Brain microvascular endothelial cell (primary cell): Measurements from ENCODE around the gene SNAI1.
A peak's percentile ranks its signal among the peaks of the same experiment; 100 is the strongest.

Experiments used
- DNase-seq: peaks from one replicate; pipeline ENCODE4 v3.0.0-alpha.2; 2020
- H3K27ac ChIP-seq: fragments of 250-450 bp; sonication (Bioruptor Pico); 2 replicates; pipeline ENCODE4 v1.5.1; 2020; ENCODE audit warnings: mild to moderate bottlenecking, moderate library complexity
- H3K27me3 ChIP-seq: fragments of 250-450 bp; sonication (Bioruptor Pico); replicated peaks from 2 replicates; pipeline ENCODE4 v1.5.1; 2020; ENCODE audit warnings: mild to moderate bottlenecking
- H3K36me3 ChIP-seq: fragments of 250-450 bp; sonication (Bioruptor Pico); replicated peaks from 2 replicates; pipeline ENCODE4 v1.5.1; 2020; ENCODE audit warnings: mild to moderate bottlenecking
- H3K4me3 ChIP-seq: 2 replicates; pipeline ENCODE4 v1.5.1; 2011; ENCODE audit warnings: low read depth, mild to moderate bottlenecking, control low read depth, low read length, moderate library complexity
- in situ Hi-C: cut with HindIII; loops from 2 replicates; pipeline ENCODE4 v1.10.0; 2017; ENCODE audit warnings: low sequenced_read_pairs, low pct_ligation_motif_present
- TF ChIP-seq, protein P1 (sequence below): IDR thresholded peaks from 2 replicates; pipeline ENCODE4 v1.5.1; 2011; ENCODE audit warnings: low read depth, mild to moderate bottlenecking, moderate library complexity, low read length, control low read depth, inconsistent platforms; ENCODE audit errors: missing control alignments

Gene SNAI1

DNA sequence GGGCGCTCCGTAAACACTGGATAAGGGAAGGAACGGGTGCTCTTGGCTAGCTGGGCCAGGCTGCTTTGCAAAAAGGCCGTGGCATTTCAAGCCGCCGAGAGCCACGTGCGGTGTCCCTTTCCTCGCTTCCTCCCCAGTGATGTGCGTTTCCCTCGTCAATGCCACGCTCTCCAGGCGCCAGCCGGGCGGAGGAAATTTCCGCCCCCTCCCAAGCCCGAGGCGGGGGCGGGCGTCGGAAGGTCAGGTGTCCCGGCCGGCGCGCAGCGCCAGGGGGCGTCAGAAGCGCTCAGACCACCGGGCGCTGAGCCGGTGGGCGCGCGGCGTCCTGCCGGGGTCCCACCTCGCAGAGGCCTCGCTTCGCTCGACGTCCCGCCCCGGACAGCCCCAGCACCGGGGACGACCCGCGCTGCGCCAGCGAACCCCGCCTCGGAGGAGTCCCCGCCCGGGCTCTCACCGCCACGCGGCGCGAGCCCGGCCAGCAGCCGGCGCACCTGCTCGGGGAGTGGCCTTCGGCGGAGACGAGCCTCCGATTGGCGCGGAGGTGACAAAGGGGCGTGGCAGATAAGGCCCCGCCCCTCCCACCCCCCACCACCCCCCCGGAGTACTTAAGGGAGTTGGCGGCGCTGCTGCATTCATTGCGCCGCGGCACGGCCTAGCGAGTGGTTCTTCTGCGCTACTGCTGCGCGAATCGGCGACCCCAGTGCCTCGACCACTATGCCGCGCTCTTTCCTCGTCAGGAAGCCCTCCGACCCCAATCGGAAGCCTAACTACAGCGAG, at the start of gene SNAI1:
SNAI1 (plus strand) TSS at position 635 of the 777 bp plus-strand sequence; CDS start at position 715, 80 bp downstream.
- in situ Hi-C loops = no loop called here
- Histone ChIP-seq H3K36me3 (peaks cover 11% of the 10 kb centered on the region), H3K4me3 (peak within 1 kb of the TSS; percentile 97), H3K27me3 (no peaks in the 10 kb centered on the region), H3K27ac (peak within 1 kb of the TSS; percentile 18)
- TF ChIP-seq, protein P1, sequence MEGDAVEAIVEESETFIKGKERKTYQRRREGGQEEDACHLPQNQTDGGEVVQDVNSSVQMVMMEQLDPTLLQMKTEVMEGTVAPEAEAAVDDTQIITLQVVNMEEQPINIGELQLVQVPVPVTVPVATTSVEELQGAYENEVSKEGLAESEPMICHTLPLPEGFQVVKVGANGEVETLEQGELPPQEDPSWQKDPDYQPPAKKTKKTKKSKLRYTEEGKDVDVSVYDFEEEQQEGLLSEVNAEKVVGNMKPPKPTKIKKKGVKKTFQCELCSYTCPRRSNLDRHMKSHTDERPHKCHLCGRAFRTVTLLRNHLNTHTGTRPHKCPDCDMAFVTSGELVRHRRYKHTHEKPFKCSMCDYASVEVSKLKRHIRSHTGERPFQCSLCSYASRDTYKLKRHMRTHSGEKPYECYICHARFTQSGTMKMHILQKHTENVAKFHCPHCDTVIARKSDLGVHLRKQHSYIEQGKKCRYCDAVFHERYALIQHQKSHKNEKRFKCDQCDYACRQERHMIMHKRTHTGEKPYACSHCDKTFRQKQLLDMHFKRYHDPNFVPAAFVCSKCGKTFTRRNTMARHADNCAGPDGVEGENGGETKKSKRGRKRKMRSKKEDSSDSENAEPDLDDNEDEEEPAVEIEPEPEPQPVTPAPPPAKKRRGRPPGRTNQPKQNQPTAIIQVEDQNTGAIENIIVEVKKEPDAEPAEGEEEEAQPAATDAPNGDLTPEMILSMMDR = peak; percentile 47
- peak; percentile 61 for DNase-seq

GRCh38 chr20:49935746-49936152, 47.0 kb upstream of the SNAI1 start:
- peak overlapping the region; percentile 12 for H3K27ac ChIP-seq
- TF ChIP-seq, protein P1 = no peak
- peak overlapping the region; percentile 92 for H3K4me3 ChIP-seq
- no peaks in the 10 kb centered on the region for H3K27me3 ChIP-seq
- H3K36me3 ChIP-seq = no peaks in the 10 kb centered on the region
- no peak for DNase-seq
- in situ Hi-C loops = no loop called here

GRCh38 chr20:49936153-49937026, 46.4 kb upstream of the SNAI1 start, which contains the start of gene RNF114:
TSS of gene RNF114 (plus strand) at chr20:49936397. CDS start at chr20:49936413, 16 bp downstream.
- H3K27ac ChIP-seq = peak within 1 kb of the TSS; percentile 62
- peaks cover 3% of the 10 kb centered on the region for H3K36me3 ChIP-seq
- TF ChIP-seq, protein P1 = no peak
- DNase-seq = peak; percentile 76
- in situ Hi-C loops = no loop called here
- peak within 1 kb of the TSS; percentile 92 for H3K4me3 ChIP-seq
- H3K27me3 ChIP-seq = no peaks in the 10 kb centered on the region

- TF ChIP-seq, protein P1 = no peak
- H3K27me3 ChIP-seq = no peaks in the 10 kb centered on the region
- peak overlapping the region; percentile 92 for H3K4me3 ChIP-seq
- in situ Hi-C loops = no loop called here
- H3K36me3 ChIP-seq = peaks cover 6% of the 10 kb centered on the region
- DNase-seq = no peak
- H3K27ac ChIP-seq = peak overlapping the region; percentile 62
Observed at GRCh38 chr20:49937027-49937929, 45.5 kb upstream of the SNAI1 start.
